Lower leg skin (tissue), 3 donors: ENCODE measurements around the gene ELFN2.

Source experiments
- CTCF ChIP-seq, 3 donors: fragments of 450-650 bp; IDR thresholded peaks; one replicate each; pipeline ENCODE4 v1.5.1; 2016; ENCODE audit warnings: antibody characterized with exemption in 3 of 3, mild to moderate bottlenecking in 3 of 3, moderate library complexity in 2 of 3
- POLR2A ChIP-seq, 2 donors: fragments of 450-650 bp; IDR thresholded peaks; one replicate each; pipeline ENCODE4 v1.6.1; 2016 to 2017; ENCODE audit warnings: antibody characterized with exemption in 2 of 2, mild to moderate bottlenecking in 1 of 2, moderate library complexity in 1 of 2

GRCh38 chr22:37365950-37366349 lies 61.3 kb downstream of the ELFN2 start:
- TF ChIP-seq CTCF (IDR thresholded peaks at IDR 0.05) (no peak), POLR2A (IDR thresholded peaks at IDR 0.05) (no peak)
